Suppressor macrophage treated with lipopolysaccharide for 4 hours (primary cell): ENCODE measurements around the gene CCL4L2.
"Not testable (repeated sequence)": the region's sequence is repeated elsewhere in the genome, so short reads cannot be mapped to it uniquely, and the experiment has no call there.

ENCODE experiments used
- DNase-seq: peaks from one replicate; pipeline ENCODE4 v3.0.0-alpha.2; 2020

Gene CCL4L2

DNA sequence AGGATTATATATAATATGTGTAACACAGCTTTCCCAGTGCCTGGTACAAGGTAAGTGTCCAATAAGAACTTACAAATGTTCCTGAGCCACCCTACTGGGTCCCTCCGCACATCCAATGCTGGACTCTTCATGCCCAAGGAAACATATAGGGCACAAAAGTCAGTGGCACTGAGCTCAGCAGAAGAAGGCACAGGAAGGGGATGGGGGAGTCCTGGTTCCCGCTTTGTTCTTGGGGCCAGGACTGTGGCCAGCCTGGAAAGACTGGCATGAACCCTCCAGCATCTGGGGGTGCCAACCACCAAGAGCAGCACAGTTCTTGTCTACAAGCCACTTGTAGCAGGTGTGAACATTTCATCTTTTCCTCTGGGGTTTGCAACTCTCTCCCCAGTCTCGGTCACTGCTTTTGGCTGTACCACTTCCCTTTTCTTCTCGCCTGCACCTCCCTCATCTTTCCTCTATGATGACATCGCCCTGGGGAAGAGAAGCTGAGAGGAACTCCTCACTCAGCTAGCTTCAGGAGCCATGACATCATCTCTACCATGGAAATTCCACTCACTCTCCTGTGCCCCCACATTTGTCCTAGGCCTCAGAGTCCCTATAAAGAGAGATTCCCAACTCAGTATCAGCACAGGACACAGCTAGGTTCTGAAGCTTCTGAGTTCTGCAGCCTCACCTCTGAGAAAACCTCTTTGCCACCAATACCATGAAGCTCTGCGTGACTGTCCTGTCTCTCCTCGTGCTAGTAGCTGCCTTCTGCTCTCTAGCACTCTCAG lies at the start of gene CCL4L2:
Gene CCL4L2, plus strand, starts transcription at position 625 of the 773 bp plus-strand sequence.
- peak; percentile 93 for DNase-seq

GRCh38 chr17:36168836-36169235 lies 42.0 kb upstream of the CCL4L2 start:
- not testable (repeated sequence) for DNase-seq

GRCh38 chr17:36176536-36176935 lies 34.3 kb upstream of the CCL4L2 start, which contains the start of gene TBC1D3B:
Gene TBC1D3B (minus strand): TSS chr17:36176636. CDS start chr17:36175050, 1,586 bp downstream.
- not testable (repeated sequence) for DNase-seq

- DNase-seq, result peak; percentile 5
Measured at GRCh38 chr17:36181446-36182175, 29.3 kb upstream of the CCL4L2 start.

GRCh38 chr17:36182176-36183000 lies 28.5 kb upstream of the CCL4L2 start:
- no peak for DNase-seq

DNA sequence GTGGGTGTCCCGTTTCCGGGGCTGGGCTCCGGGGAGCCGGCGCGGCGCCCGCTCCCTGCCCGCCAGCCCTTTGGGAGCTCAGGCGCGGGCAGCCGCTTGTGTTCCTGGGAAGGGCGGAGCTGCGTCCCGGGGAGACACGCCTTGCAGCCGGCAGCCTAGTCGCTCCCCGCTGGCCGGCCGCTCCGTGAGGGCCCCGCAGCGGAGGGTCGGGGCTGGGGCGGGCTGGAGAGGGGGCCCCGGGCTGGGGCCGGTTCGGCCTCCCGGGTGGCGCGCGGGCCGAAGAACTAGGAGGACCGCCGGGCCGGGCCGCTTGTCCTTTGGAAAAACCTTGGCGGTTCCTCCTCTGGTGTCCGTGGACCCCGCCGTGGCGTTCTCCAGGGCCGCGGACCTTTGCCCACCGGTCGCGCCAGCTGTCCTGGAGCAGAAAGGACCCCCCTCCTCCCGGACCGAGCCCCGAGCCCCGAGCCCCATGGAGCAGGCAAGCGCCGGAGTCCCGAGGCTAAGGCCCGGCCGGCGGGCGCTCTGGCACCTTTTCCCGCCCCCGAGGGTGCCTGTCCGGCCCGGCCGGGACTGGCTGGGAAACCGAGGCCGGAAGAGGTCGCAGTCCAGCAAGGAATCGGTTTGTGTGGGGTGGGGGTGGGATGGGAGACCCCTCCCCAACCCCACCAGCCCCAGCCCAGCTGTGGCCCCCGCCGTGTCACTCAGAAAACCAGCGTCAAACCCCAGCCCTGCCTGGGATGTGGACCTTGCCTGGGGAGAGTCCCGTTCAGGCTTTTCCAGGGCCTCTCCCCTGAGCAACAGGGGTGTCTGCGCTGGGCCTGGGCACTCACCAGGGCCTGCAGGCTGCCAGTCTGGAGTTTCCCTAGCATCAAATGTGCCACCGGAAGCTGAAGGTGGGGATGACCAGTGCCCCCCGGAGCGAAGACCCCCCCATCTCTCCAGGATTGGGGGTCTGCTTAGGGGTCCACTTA lies 27.6 kb upstream of the CCL4L2 start:
- DNase-seq, result peak; percentile 97

DNA sequence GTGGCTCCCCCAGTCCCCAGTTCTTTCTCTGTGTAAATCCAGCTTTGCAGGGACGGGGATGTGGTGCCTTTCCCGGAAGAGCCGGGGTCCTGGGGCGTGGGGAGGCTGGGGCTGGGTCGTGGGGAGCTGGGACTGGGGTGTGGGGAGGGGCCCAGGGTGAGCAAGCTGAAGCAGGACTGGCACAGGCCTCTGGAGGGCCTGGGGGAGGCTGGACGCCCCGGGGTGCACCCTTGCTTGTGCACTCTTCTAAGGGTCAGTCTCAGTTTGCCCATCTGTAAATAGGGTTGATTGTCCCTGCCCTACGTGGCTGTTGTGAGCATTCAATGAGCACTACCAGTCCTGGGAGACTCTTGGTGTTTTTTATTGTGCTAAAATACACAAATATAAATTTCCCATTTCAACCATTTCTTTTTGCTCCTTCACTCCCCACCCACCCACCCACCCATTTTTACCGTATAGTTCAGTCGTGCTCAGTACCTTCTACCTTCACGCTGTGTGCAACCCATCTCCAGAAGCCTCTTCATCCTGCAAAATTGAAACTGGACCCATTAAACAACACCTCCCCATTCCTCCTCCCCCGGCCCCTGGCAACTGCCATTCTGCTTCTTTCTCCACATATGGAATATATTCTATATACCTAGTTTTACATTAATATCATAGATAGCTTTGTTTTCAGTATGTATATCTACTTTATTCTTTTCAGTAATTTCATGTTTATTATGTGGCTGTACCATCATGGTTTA lies 26.7 kb upstream of the CCL4L2 start:
- DNase-seq, result peak; percentile 27

GRCh38 chr17:36185416-36185815 lies 25.4 kb upstream of the CCL4L2 start:
- DNase-seq, result peak; percentile 3

DNA sequence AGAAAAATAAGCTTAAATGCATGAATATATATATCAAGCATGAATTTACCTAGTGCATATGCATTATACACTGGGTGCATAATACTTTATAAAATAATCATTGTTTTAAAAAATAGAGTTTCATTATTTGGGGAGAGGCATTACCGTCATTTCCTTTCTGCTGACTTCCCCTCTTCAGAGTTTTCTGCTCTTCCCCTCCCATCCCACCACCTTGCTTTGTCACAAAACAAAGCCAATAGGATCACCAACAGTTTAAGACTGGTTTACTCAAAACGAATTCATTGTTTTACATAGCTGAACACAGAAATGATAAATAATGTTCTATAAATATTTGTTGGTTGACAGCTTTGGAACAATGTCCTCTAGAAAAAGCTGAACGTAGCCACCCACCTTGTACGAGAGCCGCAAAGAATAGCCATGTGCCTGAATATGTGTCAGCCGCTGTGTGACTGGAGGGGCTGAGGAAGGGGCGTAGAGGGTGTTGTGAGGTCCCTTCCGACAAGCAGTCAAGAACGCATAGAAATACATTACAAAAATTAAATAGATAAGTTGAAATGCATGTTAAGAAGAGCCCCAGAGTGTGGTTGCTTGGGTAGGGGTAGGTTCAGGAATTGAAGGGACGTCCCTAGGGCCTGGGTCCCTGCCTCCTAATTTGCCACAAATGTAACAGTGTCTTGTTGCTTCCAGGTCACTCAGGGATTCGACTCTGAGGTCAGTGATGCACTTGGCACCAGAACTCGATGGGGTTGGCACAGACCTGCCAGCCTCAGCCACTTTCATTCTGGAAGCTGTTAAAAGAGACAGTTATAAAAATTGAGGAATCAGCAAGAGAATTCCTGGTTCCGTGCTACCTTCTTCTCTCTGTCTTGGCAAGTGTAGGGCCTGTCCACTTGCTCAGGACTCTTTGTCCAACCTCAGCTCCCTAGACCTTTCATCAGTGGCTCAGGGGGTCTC lies 23.8 kb upstream of the CCL4L2 start:
- DNase-seq, result peak; percentile 59

GRCh38 chr17:36187943-36188665 lies 22.8 kb upstream of the CCL4L2 start:
- peak; percentile 82 for DNase-seq

- DNase-seq, result peak; percentile 99
Measured at GRCh38 chr17:36188891-36189306, 22.0 kb upstream of the CCL4L2 start.

DNA sequence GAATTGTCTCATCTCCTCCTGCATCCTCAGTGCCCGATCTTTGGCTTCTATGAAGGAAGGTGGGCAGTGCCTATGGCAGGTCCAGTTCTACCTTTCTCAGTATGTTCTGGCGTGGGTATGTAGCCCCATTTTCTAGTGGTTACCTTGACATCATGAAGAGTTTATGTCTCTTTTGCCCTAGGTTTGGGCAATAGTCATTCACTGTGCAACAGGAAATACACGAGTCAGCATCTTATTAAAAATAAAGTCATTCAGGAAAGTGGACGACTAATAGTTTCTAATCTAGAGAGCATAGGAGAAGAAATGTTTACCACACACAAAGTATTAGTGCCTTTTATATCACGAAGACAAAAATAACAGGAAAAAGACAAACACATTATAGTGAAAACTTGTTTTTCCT lies 20.9 kb upstream of the CCL4L2 start:
- not testable (repeated sequence) for DNase-seq

GRCh38 chr17:36190549-36191330 lies 20.1 kb upstream of the CCL4L2 start:
- not testable (repeated sequence) for DNase-seq

GRCh38 chr17:36193216-36193775 lies 17.6 kb upstream of the CCL4L2 start:
- peak; percentile 18 for DNase-seq

GRCh38 chr17:36194147-36194831 lies 16.6 kb upstream of the CCL4L2 start:
- peak; percentile 50 for DNase-seq

DNA sequence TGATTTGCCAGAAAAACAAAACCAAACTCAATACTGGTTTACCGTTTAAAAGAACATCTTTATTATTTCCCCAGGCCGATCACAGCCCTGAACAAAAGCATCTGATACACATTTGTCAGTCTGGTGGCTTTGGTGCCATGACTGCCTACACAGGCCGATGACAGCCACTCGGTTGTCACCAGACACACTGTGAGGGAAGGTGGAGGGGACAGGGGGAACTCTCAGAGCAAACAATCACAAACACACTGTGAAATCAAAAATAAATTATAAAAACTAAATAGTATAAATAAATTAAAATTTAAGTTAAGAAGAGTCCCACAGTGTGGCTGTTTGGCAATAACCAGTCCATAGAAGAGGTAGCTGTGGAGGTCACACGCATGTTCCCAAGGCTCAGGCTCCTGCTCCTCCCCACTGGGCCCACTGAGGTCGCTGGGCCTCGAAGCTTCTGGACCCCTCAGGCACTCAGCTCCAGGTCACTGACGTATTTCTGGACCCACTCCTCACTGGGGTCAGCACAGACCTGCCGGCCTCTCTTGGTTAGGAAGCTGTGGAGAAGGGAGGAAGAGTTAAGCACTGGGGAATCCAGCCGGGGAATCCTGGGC lies 15.9 kb upstream of the CCL4L2 start:
- peak; percentile 64 for DNase-seq
